HL-60/S4 treated with retinoic acid at 250 ng/mL for 4 days and 3 days (cell line): ENCODE measurements around the gene CRYBG3.

Experiments
- in situ Hi-C: fragments of 300-500 bp; cut with MboI; formaldehyde crosslinking; loops from 2 replicates; pipeline ENCODE4 v1.7.0; 2022; ENCODE audit warnings: low sequenced_read_pairs

The CRYBG3 gene

DNA sequence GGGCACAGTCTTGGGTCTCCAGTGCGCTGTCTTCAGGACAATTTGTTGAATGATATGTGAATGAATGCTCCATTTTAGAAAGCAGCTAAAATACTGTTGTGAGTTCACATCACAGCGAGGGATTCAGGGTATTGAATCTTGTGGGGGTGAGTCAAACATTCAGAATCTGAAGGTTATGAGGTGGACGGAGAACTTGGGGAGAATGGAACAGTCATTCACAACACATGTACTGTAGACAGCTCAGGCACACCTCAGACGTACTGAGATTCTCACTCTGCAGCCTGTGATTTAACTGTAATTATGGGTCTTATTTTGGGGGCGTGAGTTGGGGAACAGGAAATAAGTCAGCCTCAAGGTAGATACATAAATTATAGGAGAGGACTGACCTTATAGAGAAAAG is 13.9 kb downstream of the CRYBG3 start:
- in situ Hi-C loops = no loop called here

DNA sequence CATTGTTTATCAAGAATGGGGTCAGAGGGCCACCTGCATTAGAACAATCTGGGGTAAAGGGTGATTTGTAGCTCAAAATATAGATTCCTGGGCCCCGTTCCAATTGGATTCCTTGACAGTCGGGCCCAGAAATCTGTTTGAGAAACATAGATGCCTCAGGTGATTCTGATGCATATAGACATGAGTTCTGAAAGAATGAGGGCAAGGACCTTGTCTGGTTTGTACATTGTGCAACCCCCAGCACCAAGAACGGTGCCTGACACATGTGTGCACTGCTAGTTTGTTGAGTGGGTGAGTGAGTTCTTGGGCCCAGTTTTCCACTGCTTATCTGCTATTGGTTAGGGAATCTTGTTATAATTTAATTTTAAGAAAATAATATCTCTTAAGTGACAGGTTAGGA is 16.6 kb downstream of the CRYBG3 start:
- in situ Hi-C loops = no loop called here

GRCh38 chr3:97839944-97840343 is 18.1 kb downstream of the CRYBG3 start:
- in situ Hi-C loops = no loop called here

DNA sequence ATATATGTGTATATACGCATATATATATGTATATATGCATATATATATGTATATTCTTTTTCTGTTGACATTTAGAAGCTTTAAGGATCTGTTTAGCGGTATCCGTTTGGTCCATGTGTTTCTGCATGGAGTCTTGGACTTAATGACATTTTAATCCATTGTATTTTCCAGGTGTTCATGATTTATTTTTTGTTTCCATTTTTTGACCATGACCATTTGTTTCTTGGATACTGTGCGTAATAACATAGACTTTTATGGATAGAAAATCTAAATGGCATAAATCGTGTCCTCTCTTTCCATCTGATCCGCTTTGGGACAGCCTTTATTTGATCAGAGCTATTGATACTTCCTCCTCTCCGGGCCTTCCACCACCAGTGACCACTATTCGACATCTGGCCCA is 19.5 kb downstream of the CRYBG3 start:
- in situ Hi-C loops = no loop called here

GRCh38 chr3:97841956-97842355 is 20.1 kb downstream of the CRYBG3 start:
- in situ Hi-C loops = no loop called here

GRCh38 chr3:97848779-97849178 is 27.0 kb downstream of the CRYBG3 start:
- in situ Hi-C loops = no loop called here

DNA sequence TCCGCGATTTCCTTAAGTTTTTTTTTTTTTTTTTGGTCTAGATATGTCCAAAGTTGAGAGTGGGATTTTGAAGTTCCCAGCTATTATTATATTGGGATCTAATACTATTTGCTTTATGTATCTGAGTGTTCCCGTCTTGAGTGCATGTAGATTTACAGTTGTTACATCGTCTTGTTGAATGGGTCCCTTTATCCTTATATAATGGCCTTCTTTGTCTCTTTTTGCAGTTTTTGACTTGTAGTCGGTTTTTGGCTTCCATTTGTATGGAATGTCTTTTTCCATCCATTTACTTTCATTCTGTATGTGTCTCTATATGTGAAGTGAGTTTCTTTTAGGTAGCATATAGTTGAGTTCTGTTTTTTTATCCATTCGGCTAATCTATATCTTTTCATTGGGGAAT is 35.6 kb downstream of the CRYBG3 start:
- in situ Hi-C loops = no loop called here

DNA sequence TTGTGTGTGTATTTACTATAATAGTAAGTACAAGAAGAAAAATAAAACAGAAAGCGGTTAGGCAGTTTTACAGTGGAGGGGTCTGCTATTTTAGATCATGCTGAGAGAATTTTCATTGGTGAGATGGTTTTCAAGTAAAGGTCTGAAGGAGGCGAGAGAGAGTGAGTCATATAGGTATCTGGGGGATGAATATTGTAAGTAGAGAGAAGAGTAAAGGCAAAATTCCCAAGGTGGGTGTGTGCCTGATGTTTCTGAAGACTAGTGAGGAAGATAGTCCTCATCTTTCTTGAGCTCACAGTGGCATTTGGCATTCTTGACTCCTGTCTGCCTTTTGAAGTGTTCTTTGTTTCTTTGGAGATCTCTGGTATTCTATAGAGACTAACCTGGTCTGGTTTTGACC is 38.6 kb downstream of the CRYBG3 start:
- in situ Hi-C loops = no loop called here

DNA sequence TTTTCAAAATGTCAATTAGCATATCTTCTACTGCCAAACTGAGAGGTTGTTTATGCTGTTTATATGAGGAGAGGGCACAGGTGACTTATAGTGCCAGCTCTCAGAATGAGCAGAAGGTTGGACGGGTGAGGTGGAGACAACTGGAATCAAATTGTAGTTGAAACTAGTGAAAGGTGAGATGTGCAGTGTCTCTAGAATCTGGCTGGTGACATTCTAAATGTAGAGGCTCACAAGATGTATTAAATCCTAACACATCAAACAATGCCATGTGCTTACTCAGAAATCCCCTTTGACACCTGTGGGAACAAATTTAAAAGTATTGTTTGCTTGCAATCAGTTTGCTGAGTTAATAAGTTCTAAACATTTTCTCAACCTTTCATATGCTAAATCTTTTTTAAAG is 40.8 kb downstream of the CRYBG3 start:
- in situ Hi-C loops = no loop called here

DNA sequence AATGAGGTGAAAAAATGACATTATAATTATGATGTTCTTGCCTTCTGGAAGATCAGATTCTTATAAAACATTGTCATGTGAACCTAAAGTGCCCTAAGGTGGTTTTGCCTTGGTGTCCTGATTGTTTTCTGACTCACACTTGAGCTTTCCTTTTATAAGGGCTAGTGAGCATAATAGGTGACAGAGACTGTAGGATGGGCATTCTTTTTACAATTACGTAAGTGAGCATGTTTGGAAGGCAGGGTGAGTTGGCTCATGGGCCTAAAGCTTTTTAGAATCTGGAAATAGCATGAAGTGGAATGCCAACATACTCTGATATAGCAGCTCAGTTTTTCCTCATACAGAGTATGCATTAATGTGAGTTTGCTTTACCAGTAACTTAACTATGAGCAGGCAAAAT is 41.2 kb downstream of the CRYBG3 start:
- in situ Hi-C loops = no loop called here

GRCh38 chr3:97863775-97864174 is 42.0 kb downstream of the CRYBG3 start:
- in situ Hi-C loops = no loop called here

GRCh38 chr3:97871186-97871585 is 49.4 kb downstream of the CRYBG3 start:
- in situ Hi-C loops = no loop called here

GRCh38 chr3:97871801-97872524 is 50.2 kb downstream of the CRYBG3 start:
- in situ Hi-C loops = no loop called here

DNA sequence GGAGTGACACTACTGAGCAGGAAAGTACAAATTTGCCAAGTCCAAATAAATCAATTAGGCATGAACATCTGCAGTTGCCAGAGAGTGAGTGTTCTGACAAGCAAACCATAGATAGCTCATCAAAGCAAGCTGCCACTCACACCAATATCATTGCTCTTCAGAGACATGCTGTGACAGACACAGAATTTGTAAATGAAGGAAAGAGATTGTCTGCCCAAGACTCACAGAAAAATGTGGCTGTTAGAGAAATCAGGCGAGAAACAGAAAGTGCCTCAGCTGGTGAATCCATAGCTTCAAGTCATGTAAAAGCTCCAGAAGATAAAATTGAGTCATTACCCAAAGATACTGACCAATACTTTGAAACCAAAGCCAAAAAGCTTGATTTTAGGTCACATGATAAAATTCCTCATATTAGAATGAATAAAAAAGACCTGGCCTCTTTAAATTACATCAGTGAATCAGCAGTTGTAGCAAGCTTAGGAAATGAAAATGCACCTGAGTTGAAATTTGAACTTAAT is 50.8 kb downstream of the CRYBG3 start:
- in situ Hi-C loops = no loop called here

DNA sequence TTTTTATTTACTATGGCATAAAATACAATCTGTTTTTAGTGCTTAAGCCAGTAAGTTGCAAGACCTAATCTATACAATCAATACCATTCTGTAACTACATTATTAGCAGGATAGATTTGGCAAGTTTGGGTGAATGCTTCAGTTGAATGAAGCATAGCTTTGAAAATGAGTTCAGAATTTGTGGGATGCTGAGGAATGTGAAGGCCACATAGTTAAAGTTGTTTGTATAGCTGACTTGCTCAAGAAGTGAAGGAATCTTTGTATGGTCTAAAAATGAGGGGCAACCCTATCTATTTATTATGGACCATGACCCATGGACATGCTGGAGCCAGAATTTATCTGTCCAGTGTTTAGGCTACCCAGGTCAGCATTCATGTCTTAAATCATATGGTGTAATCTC is 58.5 kb downstream of the CRYBG3 start:
- in situ Hi-C loops = no loop called here

GRCh38 chr3:97882975-97883598 is 61.3 kb downstream of the CRYBG3 start:
- in situ Hi-C loops = no loop called here

DNA sequence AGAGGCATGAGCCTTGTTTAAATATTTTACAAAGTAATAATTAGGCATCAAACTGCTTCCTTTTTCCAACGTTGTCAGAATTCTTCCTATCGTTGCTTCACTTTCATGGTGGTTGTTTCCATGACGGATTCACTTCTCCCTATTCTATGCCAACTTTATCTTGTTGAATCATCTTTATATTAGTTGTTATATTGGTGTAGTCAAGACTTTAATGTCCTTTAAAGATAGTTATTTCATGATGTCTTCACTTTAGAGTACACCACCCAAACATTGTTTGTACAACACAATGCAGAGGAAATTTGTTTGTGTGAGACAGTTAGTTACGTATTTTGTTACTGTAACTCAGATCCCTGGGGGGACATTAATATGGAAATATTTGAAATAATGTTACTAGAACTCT is 61.9 kb downstream of the CRYBG3 start:
- in situ Hi-C loops = no loop called here

DNA sequence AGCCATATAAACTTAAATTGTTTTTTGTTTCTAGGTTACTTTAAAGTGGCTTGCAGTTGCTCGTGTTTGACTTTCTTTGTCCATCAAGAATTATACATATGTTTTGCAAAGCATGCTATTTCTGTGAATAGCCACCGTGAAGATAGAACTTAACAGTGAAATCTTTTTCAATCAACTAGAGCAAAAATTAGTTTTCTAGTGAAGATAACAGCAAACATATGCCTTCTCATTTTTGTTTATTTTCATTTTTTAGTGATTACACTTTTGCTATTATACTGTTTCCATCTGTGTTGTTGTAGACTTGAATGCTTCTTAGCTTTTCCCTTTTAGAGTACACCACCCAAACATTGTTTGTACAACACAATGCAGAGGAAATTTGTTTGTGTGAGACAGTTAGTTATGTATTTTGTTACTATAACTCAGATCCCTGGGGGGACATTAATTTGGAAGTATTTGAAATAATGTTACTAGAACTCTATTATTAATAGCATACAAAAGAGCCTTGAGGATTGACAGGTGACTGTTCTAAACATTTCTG is 62.8 kb downstream of the CRYBG3 start:
- in situ Hi-C loops = no loop called here

DNA sequence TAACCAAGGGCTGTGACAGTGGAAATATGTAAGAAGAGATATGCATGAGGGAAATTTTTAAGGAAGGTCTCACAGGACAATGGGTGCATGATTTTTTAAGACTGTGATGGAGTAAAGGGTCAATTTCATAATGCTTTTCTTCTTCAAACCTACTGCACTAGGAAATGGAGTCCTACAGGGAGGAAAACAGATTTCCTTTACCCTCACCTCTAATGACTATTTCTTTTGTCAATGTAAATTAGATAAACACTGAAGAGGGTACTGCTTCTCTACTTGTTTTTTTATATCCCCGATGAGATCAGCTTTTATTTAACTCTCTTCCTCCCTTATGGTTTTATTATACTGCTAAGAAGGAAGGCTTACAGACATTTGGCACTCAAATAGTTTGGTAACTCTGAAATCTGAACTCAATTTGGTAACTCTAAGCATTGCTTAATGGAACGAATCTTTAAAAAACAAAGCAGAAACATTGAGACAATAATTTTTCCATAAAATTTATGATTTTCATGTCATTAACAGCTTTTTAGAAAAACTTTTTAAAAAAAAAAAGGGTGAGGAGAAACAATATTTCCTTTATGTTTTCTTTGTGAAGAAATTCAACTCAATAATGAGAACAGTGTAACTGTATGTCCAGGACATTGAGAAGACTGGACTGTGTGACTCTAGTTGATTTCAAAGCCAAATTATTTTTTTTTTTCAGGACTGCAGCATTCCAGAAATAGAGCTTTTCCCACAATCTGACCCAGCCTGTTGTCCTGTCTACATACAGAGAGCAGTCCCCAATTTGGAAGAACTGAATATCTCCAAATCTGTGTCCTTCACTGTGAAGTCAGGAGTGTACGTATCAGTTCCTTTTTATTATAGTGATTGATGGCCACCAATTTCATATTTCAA is 64.4 kb downstream of the CRYBG3 start:
- in situ Hi-C loops = no loop called here

- in situ Hi-C loops = no loop called here
Measured at GRCh38 chr3:97889814-97890213, 68.0 kb downstream of the CRYBG3 start.

GRCh38 chr3:97892852-97893251 is 71.0 kb downstream of the CRYBG3 start:
- in situ Hi-C loops = no loop called here
